Fibroblast of peridontal ligament (primary cell): ENCODE data around the gene C2orf76.
"Not testable (repeated sequence)": the region's sequence is repeated elsewhere in the genome, so short reads cannot be mapped to it uniquely, and the experiment has no call there.

Experiments used
- DNase-seq: peaks from one replicate; pipeline ENCODE4 v3.0.0-alpha.2; 2010; ENCODE audit errors: extremely low read depth

The C2orf76 gene

GRCh38 chr2:119377294-119377992 is 10.8 kb upstream of the C2orf76 start:
- DNase-seq: no peak

- no peak for DNase-seq
Observed at GRCh38 chr2:119376810-119377209, 10.2 kb upstream of the C2orf76 start.

DNA sequence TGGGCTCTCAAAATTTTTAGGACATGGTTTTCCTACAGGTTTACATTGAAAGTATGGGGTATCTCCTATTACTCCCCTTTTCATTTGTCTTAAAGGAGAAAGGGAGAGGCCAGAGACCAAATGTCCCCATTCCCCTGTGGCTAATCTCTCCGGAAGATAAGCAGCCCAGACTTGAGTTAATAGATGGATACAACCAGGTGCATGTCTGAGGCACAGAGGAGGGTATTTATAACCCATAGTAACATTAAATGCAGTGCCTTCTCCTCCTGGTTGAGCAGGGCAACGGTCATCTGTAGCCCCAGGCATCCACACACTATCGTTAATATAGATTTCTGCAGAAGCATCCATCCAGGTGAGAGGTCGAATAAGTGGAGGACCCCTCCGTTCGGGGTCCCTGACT is 9.8 kb upstream of the C2orf76 start:
- DNase-seq: not testable (repeated sequence)

- DNase-seq: not testable (repeated sequence)
Observed at GRCh38 chr2:119373907-119374745, 7.5 kb upstream of the C2orf76 start.

- DNase-seq: no peak
Observed at GRCh38 chr2:119372778-119373568, 6.3 kb upstream of the C2orf76 start.

DNA sequence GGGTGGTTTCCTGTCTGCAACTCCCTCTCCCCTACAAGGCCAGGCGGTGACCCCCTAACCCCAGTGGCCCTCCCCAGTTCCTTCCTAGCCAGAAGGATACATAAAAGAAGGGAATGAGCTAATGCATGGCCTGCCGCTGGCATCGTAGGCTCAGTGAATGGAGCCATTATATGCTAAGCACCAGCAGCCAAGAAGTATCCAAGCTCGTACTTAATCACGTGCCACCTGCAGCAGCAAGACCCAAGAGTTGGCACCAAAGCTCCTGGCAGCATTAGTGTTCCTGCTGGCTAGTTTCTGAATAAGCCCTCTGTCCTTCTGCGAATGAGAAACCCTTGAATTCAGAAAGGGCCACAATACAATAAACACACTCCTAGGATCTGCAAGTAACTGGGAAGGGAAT is 4.5 kb upstream of the C2orf76 start:
- DNase-seq: no peak

- DNase-seq: no peak
Observed at GRCh38 chr2:119369845-119370244, 3.2 kb upstream of the C2orf76 start.

- no peak for DNase-seq
Observed at GRCh38 chr2:119367472-119368099, 952 bp upstream of the C2orf76 start.

- DNase-seq: peak; percentile 48
Observed at GRCh38 chr2:119366161-119366648, 429 bp downstream of the C2orf76 start.

GRCh38 chr2:119365436-119365835 is 1.2 kb downstream of the C2orf76 start:
- no peak for DNase-seq

- no peak for DNase-seq
Observed at GRCh38 chr2:119364798-119365197, 1.8 kb downstream of the C2orf76 start.

GRCh38 chr2:119360423-119360966 is 6.1 kb downstream of the C2orf76 start:
- DNase-seq: no peak

DNA sequence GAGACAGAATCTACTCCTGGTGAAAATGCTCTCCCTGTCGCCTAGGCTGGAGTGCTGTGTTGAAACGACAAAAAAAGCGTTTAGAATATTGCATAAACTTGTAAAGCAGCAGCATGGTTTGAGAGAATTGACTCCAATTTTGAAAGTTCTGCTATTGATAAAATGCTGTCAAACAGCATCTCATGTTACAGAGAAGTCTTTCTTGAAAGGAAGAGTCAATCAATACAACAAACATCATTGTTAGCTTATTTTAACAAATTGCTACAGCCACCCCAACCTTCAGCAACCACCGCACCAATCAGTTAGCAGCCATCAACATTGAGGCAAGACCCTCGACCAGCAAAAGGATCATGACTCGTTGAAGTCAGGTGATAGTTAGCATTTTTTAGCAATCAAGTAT is 6.9 kb downstream of the C2orf76 start:
- no peak for DNase-seq

- no peak for DNase-seq
Observed at GRCh38 chr2:119354860-119355259, 11.8 kb downstream of the C2orf76 start.

DNA sequence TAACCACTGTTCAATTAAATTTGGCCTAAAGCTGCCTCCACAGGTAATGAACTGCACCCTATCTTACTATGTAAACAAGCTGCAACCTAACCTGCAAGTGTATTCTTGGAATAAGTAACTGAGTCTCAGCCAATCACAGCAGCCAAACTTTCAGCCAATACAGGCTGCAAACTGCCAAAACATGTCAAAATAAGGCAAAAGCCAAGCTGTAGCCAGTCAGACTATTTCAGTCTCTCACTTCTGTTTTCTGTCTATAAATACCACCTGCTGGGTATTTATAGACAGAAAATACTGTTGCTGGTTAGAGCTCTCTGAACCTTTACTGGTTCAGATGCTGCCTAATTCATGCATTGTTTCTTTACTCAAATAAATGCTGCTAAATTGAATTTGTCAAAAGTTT is 14.3 kb downstream of the C2orf76 start:
- no peak for DNase-seq

DNA sequence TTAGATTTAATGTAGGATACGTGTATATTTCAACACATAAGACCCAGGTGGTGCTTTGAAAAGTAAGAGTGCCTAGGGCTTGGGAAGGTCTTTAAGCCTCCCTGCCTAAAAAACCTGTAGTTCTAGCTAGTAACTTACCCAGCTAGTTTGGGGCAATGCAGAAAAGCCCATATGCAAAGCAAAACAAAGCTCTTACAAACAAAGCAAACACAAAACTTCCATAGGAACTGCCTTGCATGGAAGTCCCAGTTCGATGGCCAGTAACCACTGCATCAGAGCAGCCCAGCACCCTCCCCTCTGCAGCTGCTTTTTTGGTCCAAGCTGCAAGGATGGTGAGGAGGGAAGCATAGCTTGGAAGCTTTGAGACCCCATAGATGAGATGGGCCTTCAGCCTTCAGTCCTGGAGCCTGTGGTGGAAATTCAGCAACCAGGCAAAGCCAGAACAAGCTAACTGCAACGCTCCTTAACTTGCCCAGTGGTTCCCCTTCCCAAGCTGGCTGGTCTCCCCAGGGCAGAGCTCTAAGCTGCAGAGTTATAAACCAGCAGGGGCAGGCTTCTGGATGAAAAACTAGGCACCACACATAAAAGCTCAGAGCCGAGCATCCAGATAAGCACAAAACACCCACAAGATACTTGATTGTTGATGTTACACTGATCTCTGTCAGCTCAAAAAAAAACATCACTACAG is 16.2 kb downstream of the C2orf76 start:
- DNase-seq: no peak

DNA sequence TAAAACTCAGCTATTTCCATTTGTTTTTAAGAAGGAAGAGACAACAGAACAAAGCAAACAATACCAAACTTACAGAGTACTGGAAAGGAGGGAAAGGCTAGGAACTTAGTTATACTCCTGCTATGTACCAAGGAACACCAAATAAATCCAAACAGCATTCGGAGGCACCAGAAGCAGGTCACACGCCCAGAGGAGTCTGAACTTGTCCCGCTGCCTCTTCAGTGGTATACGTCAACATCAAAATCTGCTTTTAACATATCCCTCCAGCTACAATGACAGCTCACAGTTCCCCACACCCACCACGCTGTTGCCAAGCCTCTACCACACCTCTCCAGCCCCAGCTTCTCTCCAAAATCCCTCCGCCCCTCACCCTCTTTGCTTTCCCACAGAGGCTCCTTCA is 17.3 kb downstream of the C2orf76 start:
- DNase-seq: no peak

- no peak for DNase-seq
Observed at GRCh38 chr2:119341684-119342083, 24.9 kb downstream of the C2orf76 start.

DNA sequence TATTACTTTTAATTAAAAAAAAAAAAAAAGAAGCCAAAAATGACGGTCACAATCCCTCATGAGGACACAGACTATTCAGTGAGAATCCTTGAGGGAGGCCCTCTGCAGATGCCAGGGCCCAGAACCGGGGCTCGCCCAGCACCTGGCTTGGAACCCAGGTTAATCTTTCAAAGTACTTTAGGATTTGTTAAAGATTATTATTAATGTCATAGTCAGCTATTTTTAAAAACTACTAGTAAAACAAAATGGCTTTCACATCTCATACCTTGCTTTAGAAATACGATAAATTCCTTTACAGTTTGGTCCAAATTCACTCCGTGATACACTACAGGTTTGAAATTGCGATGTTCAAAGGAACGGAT is 27.1 kb downstream of the C2orf76 start:
- DNase-seq: no peak

DNA sequence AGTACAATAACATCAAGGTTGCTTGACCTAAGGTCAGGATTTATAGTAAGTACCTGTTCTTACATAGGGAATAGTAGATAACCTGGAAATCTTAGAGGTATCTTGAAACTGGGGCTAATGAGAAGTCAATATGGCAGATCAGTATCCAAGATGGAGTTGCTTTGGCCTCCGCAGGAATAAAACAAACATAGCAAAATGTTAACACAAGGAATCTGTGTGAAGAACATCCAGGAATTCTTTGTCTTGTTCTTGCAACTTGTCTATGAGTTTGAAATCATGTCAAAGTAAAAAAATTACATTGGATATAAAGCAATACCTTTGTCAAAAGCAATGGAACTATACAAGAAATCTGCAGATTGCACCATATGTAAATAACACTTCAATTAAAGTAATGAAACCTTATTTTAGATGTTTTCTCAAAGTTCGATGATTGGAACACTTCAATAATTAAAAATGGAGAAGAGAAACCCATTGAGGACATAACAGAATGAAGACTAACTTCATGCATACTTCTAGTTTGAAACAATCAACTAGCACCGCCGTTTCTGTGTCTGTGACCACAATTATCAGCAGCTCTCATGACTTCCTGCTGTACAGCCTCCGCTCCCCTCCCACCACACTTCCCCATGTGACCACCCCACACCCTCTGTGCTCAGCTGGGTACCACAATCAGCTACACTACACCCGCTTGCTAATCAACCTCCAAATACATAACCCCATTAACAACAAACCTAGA is 27.6 kb downstream of the C2orf76 start:
- DNase-seq: no peak
